GOT3 (cell line): ENCODE measurements around the gene NRXN2.

Experiments
- DNase-seq: peaks from one replicate; lab custom pipeline; 2025; ENCODE audit warnings: mixed read lengths; lab: John Stamatoyannopoulos, UW

NRXN2 gene

GRCh38 chr11:64627371-64627770 lies 95.6 kb downstream of the NRXN2 start:
- no peak for DNase-seq

GRCh38 chr11:64626637-64627036 lies 96.4 kb downstream of the NRXN2 start:
- no peak for DNase-seq

- no peak for DNase-seq
These were observed 98.0 kb downstream of the NRXN2 start for GRCh38 chr11:64624883-64625481.

GRCh38 chr11:64622681-64623080 lies 100.3 kb downstream of the NRXN2 start:
- DNase-seq, result no peak

GRCh38 chr11:64621283-64622019 lies 101.5 kb downstream of the NRXN2 start:
- DNase-seq, result no peak

- no peak for DNase-seq
These were observed 102.5 kb downstream of the NRXN2 start for GRCh38 chr11:64620381-64620971.

GRCh38 chr11:64619811-64620380 lies 103.1 kb downstream of the NRXN2 start:
- DNase-seq, result no peak

GRCh38 chr11:64619196-64619595 lies 103.8 kb downstream of the NRXN2 start:
- DNase-seq, result no peak

- DNase-seq, result no peak
These were observed 106.2 kb downstream of the NRXN2 start for GRCh38 chr11:64616817-64617216.

GRCh38 chr11:64614917-64615316 lies 108.1 kb downstream of the NRXN2 start:
- no peak for DNase-seq

GRCh38 chr11:64613648-64614047 lies 109.3 kb downstream of the NRXN2 start:
- no peak for DNase-seq

GRCh38 chr11:64611869-64612646 lies 110.9 kb downstream of the NRXN2 start:
- no peak for DNase-seq

- no peak for DNase-seq
These were observed 111.8 kb downstream of the NRXN2 start for GRCh38 chr11:64611176-64611575.

GRCh38 chr11:64610596-64610995 lies 112.4 kb downstream of the NRXN2 start:
- no peak for DNase-seq

GRCh38 chr11:64609436-64610047 lies 113.5 kb downstream of the NRXN2 start:
- no peak for DNase-seq

GRCh38 chr11:64608636-64609035 lies 114.4 kb downstream of the NRXN2 start:
- DNase-seq, result no peak

GRCh38 chr11:64608046-64608445 lies 115.0 kb downstream of the NRXN2 start:
- no peak for DNase-seq

- DNase-seq, result no peak
These were observed 115.5 kb downstream of the NRXN2 start for GRCh38 chr11:64607381-64607985.

GRCh38 chr11:64606796-64607380 lies 116.1 kb downstream of the NRXN2 start:
- DNase-seq, result no peak

- no peak for DNase-seq
These were observed 117.1 kb downstream of the NRXN2 start for GRCh38 chr11:64605656-64606585.
